Gastroesophageal sphincter (tissue), 4 donors: ENCODE data around the gene SENP5. TPM values are rescaled to one million over a fixed set of nuclear protein-coding genes. Genes with fewer than 3 reads are reported as not detected.

ENCODE experiments used
- ATAC-seq: fragments of 150-250 bp; one replicate; pipeline ENCODE4 v1.9.1; 2016; ENCODE audit warnings: mild to moderate bottlenecking, moderate library complexity
- H3K27ac ChIP-seq, 4 donors: fragments of 200-600 bp; sonication (generic) in 3 of 4; 1 replicate in 3 of 4; 2 replicates in 1 of 4; pipeline ENCODE4 v1.5.1; 2016 to 2019
- H3K27me3 ChIP-seq: fragments of 200-600 bp; sonication (generic); one replicate; pipeline ENCODE4 v1.5.1; 2019
- H3K36me3 ChIP-seq, 2 donors: fragments of 200-600 bp; sonication (generic); one replicate each; pipeline ENCODE4 v1.5.1; 2019; ENCODE audit warnings: control low read depth in 1 of 2
- H3K4me1 ChIP-seq, 3 donors: fragments of 200-600 bp; sonication (generic); 1 replicate in 2 of 3; 2 replicates in 1 of 3; pipeline ENCODE4 v1.5.1; 2016 to 2019; ENCODE audit warnings: control low read depth in 2 of 3
- H3K4me3 ChIP-seq, 2 donors: fragments of 200-600 bp; sonication (generic); one replicate each; pipeline ENCODE4 v1.5.1; 2019; ENCODE audit warnings: mild to moderate bottlenecking in 1 of 2, moderate library complexity in 1 of 2
- H3K9me3 ChIP-seq, 3 donors: fragments of 200-600 bp; sonication (generic); one replicate each; pipeline ENCODE4 v1.5.1; 2017 to 2019; ENCODE audit warnings: control low read depth in 2 of 3
- EP300 ChIP-seq: sonication (generic); formaldehyde crosslinking; IDR thresholded peaks from one replicate; pipeline ENCODE4 v1.6.1; 2017; ENCODE audit warnings: antibody characterized with exemption, mild to moderate bottlenecking
- POLR2A ChIP-seq, 2 donors: fragments of 450-650 bp; IDR thresholded peaks; one replicate each; pipeline ENCODE4 v1.6.1; 2017; ENCODE audit warnings: antibody characterized with exemption in 2 of 2, mild to moderate bottlenecking in 2 of 2, moderate library complexity in 1 of 2
- POLR2AphosphoS5 ChIP-seq: sonication (generic); formaldehyde crosslinking; IDR thresholded peaks from one replicate; pipeline ENCODE4 v1.6.1; 2017; ENCODE audit warnings: antibody characterized with exemption
- WGBS, 2 donors: methylation state at CpG; one replicate each; pipeline ENCODE4 v1.1.5; 2018; ENCODE audit warnings: low coverage in 1 of 2; 5-methylcytosine and 5-hydroxymethylcytosine counted together
- total RNA-seq, 4 donors: library from RNA; depleted of rRNA; stranded (reverse); fragments of >200 nt; gene quantifications; one replicate each; pipeline ENCODE4 v1.1.0, GENCODE V29; 2016
- TF ChIP-seq, protein P1 (sequence below), 4 experiments: fragments of 200-600 bp in 2 of 4; fragments of 450-650 bp in 2 of 4; sonication (generic) in 1 of 4; IDR thresholded peaks; one replicate each; pipeline ENCODE4 v1.5.1; 2017 to 2019; ENCODE audit warnings: antibody characterized with exemption in 4 of 4, mild to moderate bottlenecking in 2 of 4, moderate library complexity in 2 of 4

The SENP5 gene
- total RNA-seq, 4 donors from 2014 or later: 47.0 to 79.5 (median 52.0) TPM

DNA sequence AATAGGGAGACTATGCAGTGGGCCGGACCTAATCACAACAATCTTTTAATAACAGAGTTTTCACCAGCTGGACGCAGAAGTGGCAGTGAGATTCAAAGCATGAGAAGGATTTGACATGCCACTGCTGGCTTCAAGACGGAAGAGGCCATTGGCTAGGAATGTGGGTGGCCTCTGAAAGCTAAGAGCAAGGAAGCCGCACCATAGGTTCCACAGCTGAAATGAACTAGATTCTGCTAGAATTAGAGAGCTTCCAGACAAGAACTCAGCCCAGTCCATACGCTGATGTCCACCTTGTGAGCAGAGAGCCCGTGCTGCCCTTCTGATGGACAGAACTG lies 81.5 kb downstream of the SENP5 start:
- Histone ChIP-seq H3K9me3 (no peaks in the 10 kb centered on the region), H3K4me1 (peaks cover 0 to 8% (median 0%) of the 10 kb centered on the region in 3 donors), H3K27ac (no peak overlapping the region), H3K36me3 (peaks cover 0 to 41% of the 10 kb centered on the region in 2 donors), H3K4me3 (no peak overlapping the region), H3K27me3 (no peaks in the 10 kb centered on the region)
- TF ChIP-seq POLR2AphosphoS5: no peak
- TF ChIP-seq EP300: no peak
- no peak for TF ChIP-seq POLR2A (IDR thresholded peaks at IDR 0.05)
- TF ChIP-seq, protein P1, sequence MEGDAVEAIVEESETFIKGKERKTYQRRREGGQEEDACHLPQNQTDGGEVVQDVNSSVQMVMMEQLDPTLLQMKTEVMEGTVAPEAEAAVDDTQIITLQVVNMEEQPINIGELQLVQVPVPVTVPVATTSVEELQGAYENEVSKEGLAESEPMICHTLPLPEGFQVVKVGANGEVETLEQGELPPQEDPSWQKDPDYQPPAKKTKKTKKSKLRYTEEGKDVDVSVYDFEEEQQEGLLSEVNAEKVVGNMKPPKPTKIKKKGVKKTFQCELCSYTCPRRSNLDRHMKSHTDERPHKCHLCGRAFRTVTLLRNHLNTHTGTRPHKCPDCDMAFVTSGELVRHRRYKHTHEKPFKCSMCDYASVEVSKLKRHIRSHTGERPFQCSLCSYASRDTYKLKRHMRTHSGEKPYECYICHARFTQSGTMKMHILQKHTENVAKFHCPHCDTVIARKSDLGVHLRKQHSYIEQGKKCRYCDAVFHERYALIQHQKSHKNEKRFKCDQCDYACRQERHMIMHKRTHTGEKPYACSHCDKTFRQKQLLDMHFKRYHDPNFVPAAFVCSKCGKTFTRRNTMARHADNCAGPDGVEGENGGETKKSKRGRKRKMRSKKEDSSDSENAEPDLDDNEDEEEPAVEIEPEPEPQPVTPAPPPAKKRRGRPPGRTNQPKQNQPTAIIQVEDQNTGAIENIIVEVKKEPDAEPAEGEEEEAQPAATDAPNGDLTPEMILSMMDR (IDR thresholded peaks at IDR 0.05): no peak
- 70% methylated on average over 2 of the region's 6 CpGs; no CpG with 5 or more reads in 1 of the 2 donors for WGBS, 2 donors
- no peak for ATAC-seq

DNA sequence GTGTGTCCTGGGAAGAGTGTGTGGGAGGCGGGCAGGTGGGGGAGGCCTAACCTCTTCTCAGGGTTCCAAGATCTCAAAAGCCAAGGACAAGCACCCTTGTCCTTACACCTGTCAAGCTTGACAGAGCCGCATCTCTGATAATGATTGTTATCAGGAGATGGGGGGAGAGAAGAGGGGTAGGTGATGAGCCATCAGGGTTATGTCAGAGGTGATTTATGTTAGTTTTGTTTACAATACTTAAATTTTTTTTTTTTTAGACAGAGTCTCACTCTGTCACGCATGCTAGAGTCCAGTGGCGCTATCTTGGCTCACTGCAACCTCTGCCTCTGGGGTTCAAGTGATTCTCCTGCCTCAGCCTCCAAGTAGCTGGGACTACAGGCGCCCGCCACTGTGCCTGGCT lies 82.0 kb downstream of the SENP5 start:
- peaks cover 0 to 36% of the 10 kb centered on the region in 2 donors for H3K36me3 ChIP-seq
- no peak for TF ChIP-seq EP300
- no peak for TF ChIP-seq POLR2AphosphoS5
- no peak for TF ChIP-seq POLR2A (IDR thresholded peaks at IDR 0.05)
- TF ChIP-seq, protein P1 (IDR thresholded peaks at IDR 0.05): no peak
- no peaks in the 10 kb centered on the region for H3K9me3 ChIP-seq
- no peaks in the 10 kb centered on the region for H3K27me3 ChIP-seq
- ATAC-seq: no peak
- WGBS, 2 donors: 93 to 100% methylated on average over 3 of the region's 6 CpGs
- H3K4me3 ChIP-seq: no peak overlapping the region
- H3K27ac ChIP-seq: no peak overlapping the region
- H3K4me1 ChIP-seq: peaks cover 0 to 3% (median 0%) of the 10 kb centered on the region in 3 donors

DNA sequence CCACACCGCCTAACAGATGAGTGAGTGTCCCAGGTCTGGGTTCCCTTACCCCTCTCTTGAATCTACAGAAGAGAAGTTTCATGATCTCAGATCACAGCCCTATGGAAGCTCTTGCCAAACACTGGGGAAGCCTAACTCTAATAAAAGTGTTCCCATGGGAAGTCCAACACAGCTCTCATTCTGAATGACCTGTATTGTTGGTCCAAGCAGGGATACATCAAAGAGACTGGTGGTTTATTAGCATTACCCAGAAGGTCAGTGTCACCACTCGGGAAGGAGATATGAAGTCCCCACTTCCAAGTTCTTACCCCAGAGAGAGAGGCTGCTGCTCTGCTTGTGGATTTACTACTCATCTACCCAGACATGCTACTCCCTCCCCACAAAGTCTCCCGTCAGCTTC lies 83.7 kb downstream of the SENP5 start:
- Histone ChIP-seq H3K9me3 (no peaks in the 10 kb centered on the region), H3K36me3 (peaks cover 0 to 29% of the 10 kb centered on the region in 2 donors), H3K4me1 (no peaks in the 10 kb centered on the region), H3K4me3 (no peak overlapping the region), H3K27ac (no peak overlapping the region), H3K27me3 (no peaks in the 10 kb centered on the region)
- 78 to 100% methylated on average over 1 to 2 of the region's 3 CpGs for WGBS, 2 donors
- TF ChIP-seq EP300 (no peak), POLR2AphosphoS5 (no peak), POLR2A (IDR thresholded peaks at IDR 0.05) (no peak)
- TF ChIP-seq, protein P1 (IDR thresholded peaks at IDR 0.05): no peak
- no peak for ATAC-seq

DNA sequence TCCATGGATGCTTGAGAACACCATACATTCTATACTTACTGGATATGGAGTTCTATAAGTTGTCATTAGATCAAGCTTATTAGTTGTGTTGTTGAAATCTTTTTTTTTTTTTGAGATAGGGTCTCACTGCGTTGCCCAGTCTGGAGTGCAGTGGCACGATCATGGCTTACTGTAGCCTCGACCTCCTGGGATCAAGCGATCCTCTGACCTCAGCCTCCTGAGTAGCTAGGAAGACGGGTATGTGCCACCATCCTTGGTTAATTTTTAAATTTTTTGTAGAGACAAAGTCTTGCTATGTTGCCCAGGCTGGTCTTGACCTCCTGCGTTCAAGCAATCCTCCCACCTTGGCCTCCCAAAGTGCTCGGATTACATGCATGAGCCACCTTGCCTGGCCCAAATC lies 87.1 kb downstream of the SENP5 start:
- 76 to 82% methylated on average over 6 to 7 of the region's 7 CpGs for WGBS, 2 donors
- H3K4me3 ChIP-seq: no peak overlapping the region
- TF ChIP-seq, protein P1 (IDR thresholded peaks at IDR 0.05): no peak
- TF ChIP-seq POLR2A (IDR thresholded peaks at IDR 0.05) (no peak), EP300 (no peak), POLR2AphosphoS5 (no peak)
- peaks cover 0 to 19% of the 10 kb centered on the region in 2 donors for H3K36me3 ChIP-seq
- H3K27me3 ChIP-seq: no peaks in the 10 kb centered on the region
- no peaks in the 10 kb centered on the region for H3K9me3 ChIP-seq
- ATAC-seq: no peak
- no peaks in the 10 kb centered on the region for H3K4me1 ChIP-seq
- no peak overlapping the region for H3K27ac ChIP-seq

DNA sequence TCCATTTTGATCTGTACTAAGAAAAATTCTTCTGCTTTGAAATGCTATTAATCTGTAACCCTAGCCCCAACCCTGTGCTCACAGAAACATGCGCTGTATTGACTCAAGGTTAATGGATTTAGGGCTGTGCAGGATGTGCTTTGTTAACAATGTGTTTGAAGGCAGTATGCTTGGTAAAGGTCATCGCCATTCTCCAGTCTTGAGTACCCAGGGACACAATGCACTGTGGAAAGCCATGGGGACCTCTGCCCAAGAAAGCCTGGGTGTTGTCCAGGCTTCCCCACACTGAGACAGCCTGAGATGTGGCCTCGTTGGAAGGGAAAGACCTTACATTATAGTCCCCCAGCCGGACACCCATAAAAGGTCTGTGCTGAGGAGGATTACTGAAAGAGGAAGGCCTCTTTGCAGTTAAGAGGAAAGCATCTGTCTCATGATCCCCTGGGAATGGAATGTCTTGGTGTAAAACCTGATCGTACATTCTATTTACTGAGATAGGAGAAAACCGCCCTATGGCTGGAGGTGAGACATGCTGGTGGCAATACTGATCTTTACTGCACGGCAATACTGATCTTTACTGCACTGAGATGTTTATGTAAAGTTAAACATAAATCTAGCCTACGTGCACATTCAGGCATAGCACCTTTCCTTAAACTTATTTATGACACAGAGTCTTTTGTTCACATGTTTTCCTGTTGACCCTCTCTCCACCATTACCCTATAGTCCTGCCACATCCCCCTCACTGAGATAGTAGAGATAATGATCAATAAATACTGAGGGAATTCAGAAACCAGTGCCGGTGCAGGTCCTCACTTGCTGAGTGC lies 94.6 kb downstream of the SENP5 start:
- Histone ChIP-seq H3K4me1 (peaks cover 0 to 7% (median 0%) of the 10 kb centered on the region in 3 donors), H3K36me3 (no peaks in the 10 kb centered on the region), H3K27ac (no peak overlapping the region), H3K9me3 (no peaks in the 10 kb centered on the region), H3K27me3 (no peaks in the 10 kb centered on the region), H3K4me3 (no peak overlapping the region)
- ATAC-seq: no peak
- 85 to 86% methylated on average over 9 of the region's 9 CpGs for WGBS, 2 donors
- TF ChIP-seq POLR2A (IDR thresholded peaks at IDR 0.05): no peak
- TF ChIP-seq, protein P1 (IDR thresholded peaks at IDR 0.05): no peak
- TF ChIP-seq EP300: no peak
- TF ChIP-seq POLR2AphosphoS5: no peak
